DOHH2 (cell line): ENCODE data around the gene RNASE2.
"Not testable (repeated sequence)": the region's sequence is repeated elsewhere in the genome, so short reads cannot be mapped to it uniquely, and the experiment has no call there.

Experiments
- H3F3A ChIP-seq: fragments of 200-600 bp; sonication (generic), shearing (Covaris generic); 2 replicates; pipeline ENCODE4 v1.6.0; 2016; ENCODE audit warnings: antibody characterized with exemption, mild to moderate bottlenecking; ENCODE audit not compliant: control insufficient read depth, insufficient read depth
- H3K27ac ChIP-seq: fragments of 200-600 bp; sonication (generic); 2 replicates; pipeline ENCODE4 v1.5.1; 2014; ENCODE audit warnings: low read depth, mild to moderate bottlenecking, low read length, moderate library complexity
- H3K27me3 ChIP-seq: fragments of 200-600 bp; sonication (generic); 2 replicates; pipeline ENCODE4 v1.6.1; 2014; ENCODE audit warnings: mild to moderate bottlenecking, low read length, mixed read lengths; ENCODE audit not compliant: control insufficient read depth
- H3K36me3 ChIP-seq: fragments of 200-600 bp; sonication (generic); 2 replicates; pipeline ENCODE4 v1.6.1; 2014; ENCODE audit warnings: mild to moderate bottlenecking, low read length, moderate library complexity, mixed read lengths; ENCODE audit not compliant: control insufficient read depth
- H3K4me1 ChIP-seq: fragments of 200-600 bp; sonication (generic); 2 replicates; pipeline ENCODE4 v1.6.1; 2014; ENCODE audit warnings: mild to moderate bottlenecking, low read length, mixed read lengths; ENCODE audit not compliant: control insufficient read depth
- H3K4me2 ChIP-seq: fragments of 200-600 bp; sonication (generic); 2 replicates; pipeline ENCODE4 v1.6.0; 2014; ENCODE audit warnings: mild to moderate bottlenecking, low read length, moderate library complexity
- H3K4me3 ChIP-seq: fragments of 200-600 bp; sonication (generic); 2 replicates; pipeline ENCODE4 v1.5.1; 2014; ENCODE audit warnings: mild to moderate bottlenecking, low read length, mixed read lengths
- H3K79me2 ChIP-seq: fragments of 200-600 bp; sonication (generic); 2 replicates; pipeline ENCODE4 v1.6.1; 2014; ENCODE audit warnings: mild to moderate bottlenecking, low read length, mixed read lengths; ENCODE audit not compliant: control insufficient read depth
- H3K9me2 ChIP-seq: fragments of 200-600 bp; sonication (generic); replicated peaks from 2 replicates; pipeline ENCODE4 v1.6.1; 2014; ENCODE audit warnings: mild to moderate bottlenecking, low read length, mixed read lengths; ENCODE audit not compliant: control insufficient read depth
- H3K9me3 ChIP-seq: fragments of 200-600 bp; sonication (generic); 2 replicates; pipeline ENCODE4 v1.6.1; 2014; ENCODE audit warnings: antibody characterized with exemption, low read length, mixed read lengths; ENCODE audit not compliant: control insufficient read depth, insufficient read depth
- H4K20me1 ChIP-seq: fragments of 200-600 bp; sonication (generic); 2 replicates; pipeline ENCODE4 v1.6.0; 2014; ENCODE audit warnings: low read depth, mild to moderate bottlenecking, antibody characterized with exemption, low read length, moderate library complexity; ENCODE audit not compliant: control insufficient read depth, insufficient read depth
- EZH2phosphoT487 ChIP-seq: fragments of 200-600 bp; sonication (generic); IDR thresholded peaks from 2 replicates; pipeline ENCODE4 v1.6.1; 2017; ENCODE audit warnings: borderline replicate concordance, mild to moderate bottlenecking, antibody characterized with exemption, low read length, moderate library complexity, mixed read lengths
- TF ChIP-seq, protein P1 (sequence below): fragments of 200-600 bp; sonication (generic); IDR thresholded peaks from one replicate; pipeline ENCODE4 v1.5.1; 2014; ENCODE audit warnings: antibody characterized with exemption, mild to moderate bottlenecking, low read depth, low read length; ENCODE audit not compliant: poor library complexity, severe bottlenecking

RNASE2 gene

DNA sequence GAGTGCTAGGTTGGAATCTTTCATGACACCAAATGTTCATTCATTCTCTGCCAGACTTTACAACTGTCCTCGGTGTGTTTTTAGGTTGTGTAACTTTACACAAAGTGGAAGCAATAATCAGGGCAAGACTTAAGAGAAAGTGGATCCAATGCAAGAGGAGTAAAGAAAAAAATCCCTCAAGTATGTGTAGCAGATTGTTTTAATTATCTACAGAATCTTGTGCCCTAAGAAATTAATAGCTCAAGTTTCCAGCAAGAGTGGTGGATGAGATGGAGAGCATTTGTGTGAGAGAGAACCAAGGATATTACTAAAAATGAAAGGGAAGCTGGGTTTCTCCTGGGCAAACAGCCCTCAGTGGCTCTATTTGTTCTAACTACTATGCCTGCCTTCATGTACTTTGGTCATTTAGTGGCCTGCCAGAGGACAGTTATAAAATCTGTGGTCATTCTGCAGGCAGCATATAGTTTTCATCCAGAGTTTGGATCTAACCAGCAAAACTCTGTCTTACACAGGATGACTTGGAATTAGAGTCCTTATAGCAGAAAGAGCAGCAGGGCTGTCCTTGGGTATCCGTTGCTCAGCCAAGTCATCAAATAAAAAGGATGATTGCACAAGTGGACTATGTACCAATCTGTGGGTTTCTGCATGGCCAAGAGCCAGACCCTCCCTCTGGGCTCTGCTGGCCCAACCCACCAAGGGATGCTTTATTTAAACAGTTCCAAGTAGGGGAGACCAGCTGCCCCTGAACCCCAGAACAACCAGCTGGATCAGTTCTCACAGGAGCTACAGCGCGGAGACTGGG, at the start of gene RNASE2:
Gene RNASE2, plus strand, starts transcription at position 752 of the 802 bp plus-strand sequence. CDS start 285 bp downstream, outside the sequence.
- not testable (repeated sequence) for H3K4me2 ChIP-seq, H3K36me3 ChIP-seq, H3K9me2 ChIP-seq, H3K27ac ChIP-seq, H3K4me3 ChIP-seq, H3K4me1 ChIP-seq, H3F3A ChIP-seq, H4K20me1 ChIP-seq, H3K79me2 ChIP-seq, H3K9me3 ChIP-seq, H3K27me3 ChIP-seq

DNA sequence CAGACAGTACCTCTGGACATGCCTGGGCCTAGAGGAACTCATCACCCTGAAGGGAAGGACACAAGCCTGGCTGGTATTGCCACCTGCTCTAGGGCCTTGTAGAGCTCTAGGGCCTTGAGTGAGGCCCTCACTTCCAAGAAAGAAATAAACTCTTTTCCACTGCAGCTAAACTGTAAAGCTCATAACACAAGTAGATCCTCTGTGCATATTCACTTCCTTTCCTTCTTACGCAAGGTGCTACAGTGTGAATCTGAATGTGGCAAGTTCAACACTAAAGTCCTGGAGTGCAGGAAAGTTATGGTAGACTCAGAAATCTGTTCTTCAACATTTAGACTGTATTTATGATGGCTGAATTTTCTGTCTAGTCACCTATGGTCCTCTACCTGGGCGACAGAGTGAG, 49.6 kb upstream of the RNASE2 start:
- no peaks in the 10 kb centered on the region for H4K20me1 ChIP-seq
- H3K79me2 ChIP-seq = no peaks in the 10 kb centered on the region
- no peaks in the 10 kb centered on the region for H3K27me3 ChIP-seq
- H3K9me2 ChIP-seq = no peaks in the 10 kb centered on the region
- no peak overlapping the region for H3K4me2 ChIP-seq
- H3K27ac ChIP-seq = no peak overlapping the region
- H3K4me3 ChIP-seq = no peak overlapping the region
- no peaks in the 10 kb centered on the region for H3K4me1 ChIP-seq
- no peaks in the 10 kb centered on the region for H3K9me3 ChIP-seq
- no peak for TF ChIP-seq EZH2phosphoT487
- no peaks in the 10 kb centered on the region for H3F3A ChIP-seq
- no peaks in the 10 kb centered on the region for H3K36me3 ChIP-seq

DNA sequence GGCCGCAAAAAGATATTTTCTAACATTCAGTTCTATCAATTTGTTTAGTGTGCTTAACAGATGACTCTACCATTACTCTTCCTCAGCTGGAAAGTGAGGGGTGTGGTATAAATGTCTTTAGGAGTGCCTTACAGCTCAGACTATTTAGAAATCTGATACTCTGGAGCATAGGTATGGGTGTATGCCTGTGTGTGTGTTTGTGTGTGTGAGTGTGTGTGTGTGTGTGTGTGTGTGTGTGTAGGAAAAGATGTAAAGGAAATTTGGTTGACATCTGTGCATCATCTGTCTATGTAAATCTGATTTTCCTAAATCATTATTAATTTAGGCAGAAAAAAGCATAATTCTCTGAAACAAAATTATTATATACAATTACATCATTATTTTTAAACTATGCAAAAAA, 48.1 kb upstream of the RNASE2 start:
- Histone ChIP-seq H4K20me1 (no peaks in the 10 kb centered on the region), H3K27me3 (no peaks in the 10 kb centered on the region), H3K36me3 (no peaks in the 10 kb centered on the region), H3F3A (no peaks in the 10 kb centered on the region), H3K79me2 (no peaks in the 10 kb centered on the region), H3K27ac (no peak overlapping the region), H3K4me2 (no peak overlapping the region), H3K4me1 (no peaks in the 10 kb centered on the region), H3K9me3 (no peaks in the 10 kb centered on the region), H3K4me3 (no peak overlapping the region), H3K9me2 (no peaks in the 10 kb centered on the region)
- TF ChIP-seq, protein P1, sequence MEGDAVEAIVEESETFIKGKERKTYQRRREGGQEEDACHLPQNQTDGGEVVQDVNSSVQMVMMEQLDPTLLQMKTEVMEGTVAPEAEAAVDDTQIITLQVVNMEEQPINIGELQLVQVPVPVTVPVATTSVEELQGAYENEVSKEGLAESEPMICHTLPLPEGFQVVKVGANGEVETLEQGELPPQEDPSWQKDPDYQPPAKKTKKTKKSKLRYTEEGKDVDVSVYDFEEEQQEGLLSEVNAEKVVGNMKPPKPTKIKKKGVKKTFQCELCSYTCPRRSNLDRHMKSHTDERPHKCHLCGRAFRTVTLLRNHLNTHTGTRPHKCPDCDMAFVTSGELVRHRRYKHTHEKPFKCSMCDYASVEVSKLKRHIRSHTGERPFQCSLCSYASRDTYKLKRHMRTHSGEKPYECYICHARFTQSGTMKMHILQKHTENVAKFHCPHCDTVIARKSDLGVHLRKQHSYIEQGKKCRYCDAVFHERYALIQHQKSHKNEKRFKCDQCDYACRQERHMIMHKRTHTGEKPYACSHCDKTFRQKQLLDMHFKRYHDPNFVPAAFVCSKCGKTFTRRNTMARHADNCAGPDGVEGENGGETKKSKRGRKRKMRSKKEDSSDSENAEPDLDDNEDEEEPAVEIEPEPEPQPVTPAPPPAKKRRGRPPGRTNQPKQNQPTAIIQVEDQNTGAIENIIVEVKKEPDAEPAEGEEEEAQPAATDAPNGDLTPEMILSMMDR = no peak
- no peak for TF ChIP-seq EZH2phosphoT487

DNA sequence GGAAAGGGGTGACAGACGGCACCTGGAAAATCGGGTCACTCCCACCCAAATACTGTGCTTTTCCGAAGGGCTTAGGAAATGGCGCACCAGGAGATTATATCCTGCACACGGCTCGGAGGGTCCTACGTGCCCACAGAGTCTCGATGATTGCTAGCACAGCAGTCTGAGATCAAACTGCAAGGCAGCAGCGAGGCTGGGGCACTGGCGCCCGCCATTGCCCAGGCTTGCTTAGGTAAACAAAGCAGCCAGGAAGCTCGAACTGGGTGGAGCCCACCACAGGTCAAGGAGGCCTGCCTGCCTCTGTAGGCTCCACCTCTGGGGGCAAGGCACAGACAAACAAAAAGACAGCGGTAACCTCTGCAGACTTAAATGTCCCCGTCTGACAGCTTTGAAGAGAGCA, 44.5 kb upstream of the RNASE2 start:
- H3K9me3 ChIP-seq, H3K27me3 ChIP-seq, H3K36me3 ChIP-seq, H3F3A ChIP-seq, H3K4me3 ChIP-seq, H3K4me1 ChIP-seq, H4K20me1 ChIP-seq, H3K79me2 ChIP-seq, H3K27ac ChIP-seq, H3K4me2 ChIP-seq, H3K9me2 ChIP-seq: not testable (repeated sequence)

DNA sequence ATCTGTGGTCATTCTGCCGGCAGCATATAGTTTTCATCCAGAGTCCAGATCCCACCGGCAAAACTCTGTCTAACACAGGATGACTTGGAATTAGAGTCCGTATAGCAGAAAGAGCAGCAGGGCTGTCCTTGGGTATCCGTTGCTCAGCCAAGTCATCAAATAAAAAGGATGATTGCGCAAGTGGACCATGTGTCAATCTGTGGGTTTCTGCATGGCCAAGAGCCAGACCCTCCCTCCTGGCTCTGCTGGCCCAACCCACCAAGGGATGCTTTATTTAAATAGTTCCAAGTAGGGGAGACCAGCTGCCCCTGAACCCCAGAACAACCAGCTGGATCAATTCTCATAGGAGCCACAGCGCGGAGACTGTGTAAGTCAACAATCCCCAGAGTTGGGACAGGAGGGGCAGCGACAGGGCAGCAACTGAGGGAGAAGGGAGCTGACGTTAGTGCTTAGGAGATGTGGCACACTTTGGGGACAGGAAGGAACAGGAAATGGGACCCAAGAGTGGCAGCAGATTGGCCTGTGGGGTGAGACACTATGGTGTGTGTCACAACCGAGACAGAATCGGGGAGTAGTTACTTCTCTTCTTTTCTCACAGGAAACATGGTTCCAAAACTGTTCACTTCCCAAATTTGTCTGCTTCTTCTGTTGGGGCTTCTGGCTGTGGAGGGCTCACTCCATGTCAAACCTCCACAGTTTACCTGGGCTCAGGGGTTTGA, 36.1 kb upstream of the RNASE2 start:
- H3K79me2 ChIP-seq, H3K9me2 ChIP-seq, H3K4me2 ChIP-seq, H3K4me1 ChIP-seq, H3F3A ChIP-seq, H4K20me1 ChIP-seq, H3K9me3 ChIP-seq, H3K4me3 ChIP-seq, H3K36me3 ChIP-seq, H3K27ac ChIP-seq: not testable (repeated sequence)
- H3K27me3 ChIP-seq = peaks cover 10% of the 10 kb centered on the region; the same call in 1 of the 2 replicates

DNA sequence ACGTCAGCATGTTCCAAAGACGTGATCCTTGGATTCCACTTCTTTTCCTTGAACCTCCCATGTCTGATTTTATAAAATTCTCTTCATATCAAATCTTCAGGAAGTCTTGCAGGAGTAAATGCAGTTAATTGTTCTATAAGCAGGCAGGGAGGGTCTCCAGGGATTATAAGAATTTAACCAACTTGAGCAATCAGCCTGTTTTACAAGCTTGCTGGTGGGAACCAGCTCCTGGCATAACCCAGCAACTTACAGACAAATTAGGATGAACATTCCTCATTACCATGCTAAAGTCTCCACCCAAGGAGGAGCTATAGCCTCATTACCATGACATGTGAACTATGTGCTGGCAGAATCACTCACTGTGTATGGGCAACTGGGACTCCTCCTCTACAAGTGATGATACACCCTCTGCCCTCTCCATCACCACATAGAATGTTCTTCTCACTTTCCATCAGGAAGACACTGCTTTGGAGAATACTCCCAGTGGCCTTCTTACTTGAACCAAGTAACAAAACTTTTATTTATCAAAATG, 31.5 kb upstream of the RNASE2 start:
- H3K79me2 ChIP-seq, H3F3A ChIP-seq, H4K20me1 ChIP-seq, H3K4me2 ChIP-seq, H3K9me3 ChIP-seq, H3K9me2 ChIP-seq, H3K4me3 ChIP-seq, H3K36me3 ChIP-seq, H3K4me1 ChIP-seq, H3K27ac ChIP-seq: not testable (repeated sequence)
- peaks cover 10% of the 10 kb centered on the region; the same call in 1 of the 2 replicates for H3K27me3 ChIP-seq
